Fibroblast of mammary gland (primary cell): Measurements from ENCODE around the gene NUP210L.

ENCODE experiments used
- DNase-seq: peaks from one replicate; pipeline ENCODE4 v3.0.0-alpha.2; 2010; ENCODE audit warnings: low read depth
- H3K4me3 ChIP-seq: 2 replicates; pipeline ENCODE4 v1.5.1; 2011; ENCODE audit warnings: low read depth, mild to moderate bottlenecking, low read length, moderate library complexity; ENCODE audit not compliant: control insufficient read depth
- TF ChIP-seq, protein P1 (sequence below): conservative IDR thresholded peaks from 2 replicates; pipeline ENCODE4 v1.5.1; 2011; ENCODE audit warnings: low read depth, low read length, inconsistent platforms; ENCODE audit not compliant: control insufficient read depth, insufficient read depth

The NUP210L gene

DNA sequence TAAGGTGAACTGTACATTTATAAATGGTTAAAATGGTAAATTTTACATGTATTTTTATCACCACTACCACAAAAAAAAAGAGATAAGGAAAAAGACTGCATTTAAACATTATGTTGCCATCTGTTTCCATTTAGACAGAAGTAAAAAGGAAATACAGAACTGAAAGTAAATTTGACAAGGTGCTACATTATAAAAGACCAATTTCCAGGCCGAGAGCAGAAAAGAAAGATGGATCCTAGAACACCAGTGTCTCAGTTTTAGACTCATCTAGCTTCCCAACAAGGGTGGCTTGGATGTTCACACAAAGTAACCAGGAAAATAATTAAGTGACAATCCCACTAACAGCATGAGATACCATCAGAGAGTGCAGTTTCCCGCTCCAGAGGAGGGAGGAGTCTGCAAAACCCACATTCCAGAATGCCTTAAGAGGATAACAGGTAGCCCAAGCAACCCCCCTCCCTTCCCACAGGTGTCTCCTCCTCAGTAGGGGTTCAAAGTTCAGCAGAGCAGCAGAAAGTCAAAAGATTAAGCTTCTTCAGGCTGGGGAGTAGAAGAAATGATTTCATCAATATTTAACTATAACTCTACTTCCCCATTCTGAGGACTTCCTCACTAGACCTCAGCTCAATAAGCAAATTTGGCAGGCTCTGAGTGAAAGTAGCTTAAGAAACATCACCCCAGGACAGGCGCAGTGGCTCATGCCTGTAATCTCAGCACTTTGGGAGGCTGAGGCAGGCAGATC, 25.2 kb upstream of the NUP210L start:
- H3K4me3 ChIP-seq: peak overlapping the region; percentile 23
- TF ChIP-seq, protein P1, sequence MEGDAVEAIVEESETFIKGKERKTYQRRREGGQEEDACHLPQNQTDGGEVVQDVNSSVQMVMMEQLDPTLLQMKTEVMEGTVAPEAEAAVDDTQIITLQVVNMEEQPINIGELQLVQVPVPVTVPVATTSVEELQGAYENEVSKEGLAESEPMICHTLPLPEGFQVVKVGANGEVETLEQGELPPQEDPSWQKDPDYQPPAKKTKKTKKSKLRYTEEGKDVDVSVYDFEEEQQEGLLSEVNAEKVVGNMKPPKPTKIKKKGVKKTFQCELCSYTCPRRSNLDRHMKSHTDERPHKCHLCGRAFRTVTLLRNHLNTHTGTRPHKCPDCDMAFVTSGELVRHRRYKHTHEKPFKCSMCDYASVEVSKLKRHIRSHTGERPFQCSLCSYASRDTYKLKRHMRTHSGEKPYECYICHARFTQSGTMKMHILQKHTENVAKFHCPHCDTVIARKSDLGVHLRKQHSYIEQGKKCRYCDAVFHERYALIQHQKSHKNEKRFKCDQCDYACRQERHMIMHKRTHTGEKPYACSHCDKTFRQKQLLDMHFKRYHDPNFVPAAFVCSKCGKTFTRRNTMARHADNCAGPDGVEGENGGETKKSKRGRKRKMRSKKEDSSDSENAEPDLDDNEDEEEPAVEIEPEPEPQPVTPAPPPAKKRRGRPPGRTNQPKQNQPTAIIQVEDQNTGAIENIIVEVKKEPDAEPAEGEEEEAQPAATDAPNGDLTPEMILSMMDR: no peak
- DNase-seq: no peak

DNA sequence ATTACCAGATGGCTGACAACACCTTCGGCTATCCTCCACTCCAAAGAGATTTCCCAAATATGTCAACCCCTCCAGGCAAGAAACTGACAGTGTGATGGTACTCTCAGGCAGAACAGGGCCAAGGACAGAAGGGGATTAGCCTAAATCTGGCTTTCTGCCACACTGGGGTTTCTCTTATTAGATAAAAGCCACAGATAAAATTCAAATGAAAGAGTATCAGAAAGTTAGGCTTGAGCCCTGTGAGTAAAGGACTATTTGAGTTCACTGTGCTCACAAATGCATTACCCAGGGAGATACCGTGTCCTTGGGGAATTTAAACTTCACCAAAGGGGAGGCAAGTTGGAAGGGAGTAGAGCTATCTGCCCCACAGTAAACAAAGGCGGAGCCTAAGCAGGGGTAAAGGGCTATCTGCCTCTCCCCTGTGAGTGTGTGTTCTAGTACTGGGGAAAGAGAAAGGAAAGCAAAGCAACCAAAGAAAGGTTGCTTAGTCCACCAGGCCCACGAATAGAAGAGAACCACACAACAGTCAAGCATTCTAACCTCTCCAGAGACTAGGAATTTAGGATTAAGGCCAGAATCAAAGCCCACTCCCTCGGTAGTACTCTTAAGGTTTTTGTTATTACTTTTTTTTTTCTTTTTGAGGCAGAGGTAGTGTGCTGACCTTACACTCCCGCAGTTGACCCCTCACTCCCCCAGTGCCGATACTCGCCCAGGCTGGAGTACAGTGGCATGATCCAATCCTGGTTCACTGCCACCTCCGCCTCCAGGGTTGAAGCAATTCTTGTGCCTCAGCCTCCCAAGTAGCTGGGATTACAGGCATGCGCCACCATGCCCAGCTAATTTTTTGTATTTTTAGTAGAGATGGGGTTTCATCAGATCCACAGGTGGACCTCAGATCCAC, 24.3 kb upstream of the NUP210L start:
- H3K4me3 ChIP-seq: peak overlapping the region; percentile 4
- peak; percentile 24 for DNase-seq
- TF ChIP-seq, protein P1: no peak

DNA sequence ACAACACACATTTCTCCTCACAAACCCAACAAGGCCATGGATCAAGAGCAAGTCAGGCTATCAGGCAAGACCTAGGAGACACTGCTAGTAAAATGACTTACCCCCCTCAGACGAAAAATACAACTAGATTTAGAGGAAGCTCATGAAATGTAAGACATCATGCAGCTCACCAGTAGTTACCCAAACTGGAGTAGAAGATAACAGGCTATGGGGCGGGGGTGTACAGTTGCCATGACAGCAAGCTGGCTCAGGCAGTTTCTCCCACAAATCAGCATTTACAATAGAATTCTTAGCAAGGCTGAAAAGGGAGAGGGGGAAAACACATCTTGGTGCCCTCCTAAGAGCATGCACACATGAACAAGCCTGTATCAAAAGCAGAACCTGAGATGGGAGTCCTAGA, 23.1 kb upstream of the NUP210L start:
- TF ChIP-seq, protein P1: no peak
- no peak for DNase-seq
- H3K4me3 ChIP-seq: no peak overlapping the region

DNA sequence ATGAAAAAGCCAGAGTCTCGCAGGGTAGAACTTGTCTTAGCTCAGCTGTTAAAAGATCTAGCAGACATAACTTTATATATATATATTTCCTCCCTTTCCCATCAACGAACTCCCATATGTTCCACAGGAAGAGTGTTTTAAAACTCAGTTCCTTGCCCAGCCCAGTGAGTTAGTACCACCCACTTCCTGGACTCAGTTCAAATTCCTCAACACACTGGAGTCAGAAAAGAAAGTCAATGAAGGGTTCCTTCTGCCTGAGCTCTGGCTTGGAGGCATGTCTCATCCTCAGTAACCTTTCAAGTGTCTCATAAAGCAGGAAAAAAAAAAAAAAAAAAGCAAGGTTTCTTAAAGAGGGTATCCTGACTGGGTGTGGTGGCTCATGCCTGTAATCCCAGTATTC, 21.5 kb upstream of the NUP210L start:
- no peak overlapping the region for H3K4me3 ChIP-seq
- peak; percentile 84 for DNase-seq
- TF ChIP-seq, protein P1: no peak

DNA sequence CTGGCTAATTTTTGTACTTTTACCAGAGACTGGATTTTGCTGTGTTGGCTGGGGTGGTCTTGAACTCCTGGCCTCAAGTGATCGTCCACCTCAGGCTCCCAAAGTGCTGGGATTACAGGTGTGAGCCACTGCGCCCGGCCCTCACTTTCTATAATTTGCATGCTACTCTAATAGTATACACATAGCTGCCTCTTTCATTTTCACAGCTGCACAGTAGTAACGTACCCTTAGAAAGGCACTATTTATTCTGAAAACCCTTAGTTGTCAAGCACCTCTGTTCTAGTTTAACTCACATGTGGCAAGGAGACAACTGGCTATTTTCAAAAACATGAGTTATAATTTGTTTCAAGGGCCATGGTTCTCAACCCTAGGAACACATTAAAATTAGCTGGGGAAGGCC, 19.8 kb upstream of the NUP210L start:
- DNase-seq: no peak
- no peak overlapping the region for H3K4me3 ChIP-seq
- TF ChIP-seq, protein P1: no peak

DNA sequence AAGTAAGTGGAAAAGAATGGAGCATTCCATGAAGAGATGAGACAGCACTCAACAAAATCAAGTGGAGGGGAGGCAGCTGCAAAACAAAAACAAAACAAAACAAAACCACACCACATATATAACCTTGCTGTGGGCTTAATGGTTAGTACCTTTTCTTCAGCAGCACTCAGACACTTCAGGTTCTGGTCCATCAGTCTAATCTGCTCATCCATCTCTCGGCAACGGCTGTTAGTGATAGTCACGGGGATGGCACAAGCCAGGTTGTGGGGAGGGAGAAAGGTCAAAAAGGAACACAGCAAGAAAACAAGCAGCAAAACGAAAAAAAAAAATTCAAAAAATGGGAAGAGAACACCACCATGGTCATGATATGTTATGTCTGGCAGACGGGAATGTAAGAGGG, 17.0 kb upstream of the NUP210L start:
- H3K4me3 ChIP-seq: no peak overlapping the region
- no peak for DNase-seq
- TF ChIP-seq, protein P1: no peak
